Mesendoderm (in vitro differentiated cells): Measurements from ENCODE around the gene ZIK1. TPM values are rescaled to one million over a fixed set of nuclear protein-coding genes. Genes with fewer than 3 reads are reported as not detected.

Source experiments
- DNase-seq: peaks from one replicate; pipeline ENCODE4 v3.0.0; 2013
- H2AK5ac ChIP-seq: 2 replicates; pipeline ENCODE4 v1.6.1; 2013; ENCODE audit warnings: low read length, inconsistent platforms
- H2BK120ac ChIP-seq: 2 replicates; pipeline ENCODE4 v1.6.1; 2013; ENCODE audit warnings: low read depth, mild to moderate bottlenecking, low read length, moderate library complexity, mixed read lengths
- H2BK15ac ChIP-seq: replicated peaks from 2 replicates; pipeline ENCODE4 v1.6.1; 2013; ENCODE audit warnings: low read depth, mild to moderate bottlenecking, moderate library complexity
- H2BK5ac ChIP-seq: 2 replicates; pipeline ENCODE4 v1.6.1; 2013; ENCODE audit warnings: low read length, inconsistent platforms
- H3K18ac ChIP-seq: 2 replicates; pipeline ENCODE4 v1.6.1; 2013; ENCODE audit warnings: mild to moderate bottlenecking, low read length, mixed read lengths
- H3K23ac ChIP-seq: one replicate; pipeline ENCODE4 v1.6.1; 2013; ENCODE audit warnings: low read length
- H3K27ac ChIP-seq: 2 replicates; pipeline ENCODE4 v1.5.1; 2013; ENCODE audit warnings: low read depth, mild to moderate bottlenecking, inconsistent platforms, low read length, moderate library complexity
- H3K27me3 ChIP-seq: 2 replicates; pipeline ENCODE4 v1.6.1; 2013; ENCODE audit warnings: low read length, control low read depth, mild to moderate bottlenecking, inconsistent platforms; ENCODE audit not compliant: insufficient read depth, poor library complexity
- H3K36me3 ChIP-seq: 2 replicates; pipeline ENCODE4 v1.6.1; 2013; ENCODE audit warnings: low read length, inconsistent platforms; ENCODE audit not compliant: control insufficient read depth, insufficient read depth
- H3K4ac ChIP-seq: one replicate; pipeline ENCODE4 v1.6.1; 2013; ENCODE audit warnings: low read depth, mild to moderate bottlenecking, low read length, moderate library complexity
- H3K4me1 ChIP-seq: 2 replicates; pipeline ENCODE4 v1.6.1; 2013; ENCODE audit warnings: low read depth, low read length, inconsistent platforms; ENCODE audit not compliant: control insufficient read depth
- H3K4me2 ChIP-seq: 2 replicates; pipeline ENCODE4 v1.6.1; 2013; ENCODE audit warnings: low read length
- H3K4me3 ChIP-seq: 2 replicates; pipeline ENCODE4 v1.5.1; 2013; ENCODE audit warnings: mild to moderate bottlenecking, low read length
- H3K56ac ChIP-seq: one replicate; pipeline ENCODE4 v1.6.1; 2013; ENCODE audit warnings: low read length
- H3K79me1 ChIP-seq: 2 replicates; pipeline ENCODE4 v1.6.1; 2013; ENCODE audit warnings: low read length, inconsistent platforms
- H3K79me2 ChIP-seq: 2 replicates; pipeline ENCODE4 v1.6.1; 2013; ENCODE audit warnings: mild to moderate bottlenecking, low read length; ENCODE audit not compliant: control insufficient read depth, insufficient read depth
- H3K9ac ChIP-seq: 2 replicates; pipeline ENCODE4 v1.6.1; 2013; ENCODE audit warnings: low read length, inconsistent platforms
- H4K5ac ChIP-seq: one replicate; pipeline ENCODE4 v1.6.1; 2013; ENCODE audit warnings: low read length
- H4K8ac ChIP-seq: one replicate; pipeline ENCODE4 v1.6.1; 2013; ENCODE audit warnings: low read depth, mild to moderate bottlenecking, control low read depth, low read length, moderate library complexity
- WGBS: extraction: QIAGEN DNeasy Blood & Tissue Kit; methylation state at CpG from one replicate; pipeline ENCODE4 v1.1.7; 2013; ENCODE audit warnings: low lambda C conversion rate, missing lambda C conversion rate; ENCODE audit not compliant: insufficient coverage; ENCODE audit errors: extremely low coverage; 5-methylcytosine and 5-hydroxymethylcytosine counted together
- polyA plus RNA-seq, 2 experiments: library from polyadenylated mRNA; stranded (reverse); fragments of 200-250 nt; gene quantifications; one replicate each; pipeline ENCODE4 v1.2.3, GENCODE V29; 2013

ZIK1 gene
- 26.0 TPM for polyA plus RNA-seq (2013, experiment 1 of 2)
- polyA plus RNA-seq (2013, experiment 2 of 2) = 25.9 TPM

GRCh38 chr19:57583521-57584416 is at the start of gene ZIK1:
ZIK1 (plus strand) TSS chr19:57584145; CDS start chr19:57584357, 212 bp downstream.
- peak within 1 kb of the TSS; percentile 28 for H3K18ac ChIP-seq
- H3K27ac ChIP-seq = peak within 1 kb of the TSS; percentile 61
- H2BK5ac ChIP-seq = no peak within 1 kb of the TSS
- H4K8ac ChIP-seq = no peak within 1 kb of the TSS
- DNase-seq = peak; percentile 99
- H3K4me1 ChIP-seq = no peaks in the 10 kb centered on the region
- H3K4me3 ChIP-seq = peak within 1 kb of the TSS; percentile 79
- peak within 1 kb of the TSS; percentile 75 for H3K23ac ChIP-seq
- peak within 1 kb of the TSS; percentile 75 for H3K4ac ChIP-seq
- H3K56ac ChIP-seq = peak within 1 kb of the TSS; percentile 95
- H2AK5ac ChIP-seq = no peak within 1 kb of the TSS
- H2BK120ac ChIP-seq = no peak within 1 kb of the TSS
- peak within 1 kb of the TSS; percentile 83 for H3K9ac ChIP-seq
- peaks cover 3% of the 10 kb centered on the region for H3K36me3 ChIP-seq
- no peaks in the 10 kb centered on the region for H3K27me3 ChIP-seq
- no peak within 1 kb of the TSS for H4K5ac ChIP-seq
- H2BK15ac ChIP-seq = no peak within 1 kb of the TSS
- peak within 1 kb of the TSS; percentile 86 for H3K4me2 ChIP-seq
- H3K79me2 ChIP-seq = peaks cover 12% of the 10 kb centered on the region
- WGBS = no CpG with 5 or more reads among the region's 76 CpGs
- H3K79me1 ChIP-seq = peaks cover 23% of the 10 kb centered on the region

DNA sequence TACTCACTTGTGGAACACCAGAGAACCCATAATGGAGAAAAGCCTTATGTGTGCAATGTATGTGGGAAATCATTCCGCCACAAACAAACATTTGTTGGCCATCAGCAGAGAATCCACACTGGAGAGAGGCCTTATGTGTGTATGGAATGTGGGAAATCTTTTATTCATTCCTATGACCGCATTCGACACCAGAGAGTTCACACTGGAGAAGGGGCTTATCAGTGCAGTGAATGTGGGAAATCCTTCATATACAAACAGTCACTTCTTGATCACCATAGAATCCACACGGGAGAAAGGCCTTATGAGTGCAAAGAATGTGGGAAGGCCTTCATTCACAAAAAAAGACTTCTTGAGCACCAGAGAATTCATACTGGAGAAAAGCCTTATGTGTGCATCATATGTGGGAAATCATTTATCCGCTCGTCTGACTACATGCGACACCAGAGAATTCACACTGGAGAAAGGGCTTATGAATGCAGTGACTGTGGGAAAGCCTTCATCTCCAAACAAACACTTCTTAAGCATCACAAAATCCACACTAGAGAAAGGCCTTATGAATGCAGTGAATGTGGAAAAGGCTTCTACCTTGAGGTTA is 45.9 kb upstream of the ZIK1 start:
- Histone ChIP-seq H2AK5ac (no peak overlapping the region), H3K79me2 (peaks cover 3% of the 10 kb centered on the region), H3K27ac (no peak overlapping the region), H2BK5ac (no peak overlapping the region), H3K4me3 (peak overlapping the region; percentile 13), H3K4me1 (no peaks in the 10 kb centered on the region), H2BK120ac (no peak overlapping the region), H3K23ac (no peak overlapping the region), H3K9ac (no peak overlapping the region), H3K27me3 (no peaks in the 10 kb centered on the region), H3K18ac (no peak overlapping the region), H4K8ac (no peak overlapping the region), H3K56ac (no peak overlapping the region), H4K5ac (no peak overlapping the region), H3K4me2 (no peak overlapping the region), H2BK15ac (no peak overlapping the region), H3K4ac (no peak overlapping the region), H3K36me3 (peaks cover 39% of the 10 kb centered on the region), H3K79me1 (peaks cover 6% of the 10 kb centered on the region)
- DNase-seq = peak; percentile 21
- no CpG with 5 or more reads among the region's 7 CpGs for WGBS

DNA sequence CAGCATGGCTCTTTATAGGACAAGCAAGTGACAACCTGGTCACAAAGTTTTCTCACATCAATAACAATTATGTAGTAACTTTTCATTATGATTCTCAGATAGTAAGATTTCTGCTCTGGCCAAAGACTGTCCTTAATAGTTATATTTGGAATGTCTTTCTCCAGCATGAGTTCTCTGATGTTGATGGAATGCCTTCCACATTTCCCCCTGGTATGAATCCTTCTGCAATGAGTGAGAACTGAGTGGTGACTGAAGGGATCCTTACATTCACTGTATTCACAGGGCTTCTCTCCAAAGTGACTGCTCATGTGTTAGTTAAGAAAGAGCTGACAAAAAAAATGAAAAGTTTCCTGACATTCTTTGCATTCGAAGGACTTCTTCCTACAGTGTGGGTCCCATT is 37.4 kb upstream of the ZIK1 start:
- Histone ChIP-seq H4K5ac (no peak overlapping the region), H3K9ac (no peak overlapping the region), H3K27ac (no peak overlapping the region), H3K56ac (no peak overlapping the region), H3K79me2 (no peaks in the 10 kb centered on the region), H3K4me1 (no peaks in the 10 kb centered on the region), H2BK5ac (no peak overlapping the region), H3K27me3 (no peaks in the 10 kb centered on the region), H2AK5ac (no peak overlapping the region), H3K36me3 (peaks cover 24% of the 10 kb centered on the region), H3K4me3 (peak overlapping the region; percentile 20), H3K4me2 (no peak overlapping the region), H2BK15ac (no peak overlapping the region), H3K23ac (no peak overlapping the region), H3K79me1 (no peaks in the 10 kb centered on the region), H3K18ac (no peak overlapping the region), H4K8ac (no peak overlapping the region), H3K4ac (no peak overlapping the region), H2BK120ac (no peak overlapping the region)
- no peak for DNase-seq
- no CpG with 5 or more reads among the region's 1 CpG for whole genome bisulfite sequencing

DNA sequence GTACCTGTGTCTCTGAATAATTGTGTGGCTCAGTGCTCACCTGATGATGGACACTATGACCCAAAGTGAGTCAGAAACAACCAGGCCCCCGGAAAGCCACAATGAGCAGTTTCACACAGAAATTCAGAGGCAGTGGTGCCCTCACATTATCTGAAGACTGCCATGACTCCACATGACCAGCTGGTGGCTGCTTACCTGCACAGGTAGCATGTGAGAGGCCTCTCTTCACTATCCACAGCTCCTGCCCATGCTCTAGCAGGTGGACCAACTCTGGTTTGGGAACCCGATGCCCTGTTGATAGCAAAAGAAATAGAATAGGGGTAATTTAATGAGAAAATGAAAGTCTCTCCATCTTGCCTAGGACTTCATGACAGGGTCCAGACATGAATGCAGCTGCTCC is 31.5 kb upstream of the ZIK1 start:
- WGBS = no CpG with 5 or more reads among the region's 2 CpGs
- DNase-seq = no peak
- no peak overlapping the region for H3K27ac ChIP-seq

GRCh38 chr19:57557659-57558058 is 26.3 kb upstream of the ZIK1 start:
- Histone ChIP-seq H3K4me3 (no peak overlapping the region), H3K56ac (no peak overlapping the region), H2BK5ac (no peak overlapping the region), H2BK120ac (no peak overlapping the region), H2AK5ac (no peak overlapping the region), H3K18ac (no peak overlapping the region), H3K79me1 (peaks cover 12% of the 10 kb centered on the region), H3K4ac (no peak overlapping the region), H3K4me2 (no peak overlapping the region), H3K79me2 (peaks cover 7% of the 10 kb centered on the region), H3K36me3 (no peaks in the 10 kb centered on the region), H4K8ac (no peak overlapping the region), H3K27ac (no peak overlapping the region), H3K4me1 (peaks cover 4% of the 10 kb centered on the region), H2BK15ac (no peak overlapping the region), H3K23ac (no peak overlapping the region), H4K5ac (no peak overlapping the region), H3K9ac (no peak overlapping the region), H3K27me3 (no peaks in the 10 kb centered on the region)
- WGBS = no CpG with 5 or more reads among the region's 5 CpGs
- DNase-seq = no peak

More for the DNA sequence above, 31.5 kb upstream of the ZIK1 start:
- Histone ChIP-seq H3K4me1 (no peaks in the 10 kb centered on the region), H3K18ac (no peak overlapping the region), H3K4me2 (no peak overlapping the region), H3K36me3 (peaks cover 8% of the 10 kb centered on the region), H2BK120ac (no peak overlapping the region), H3K27me3 (no peaks in the 10 kb centered on the region), H3K9ac (no peak overlapping the region), H2BK5ac (no peak overlapping the region), H3K79me1 (no peaks in the 10 kb centered on the region), H2AK5ac (no peak overlapping the region), H4K8ac (no peak overlapping the region), H3K56ac (no peak overlapping the region), H3K23ac (no peak overlapping the region), H4K5ac (no peak overlapping the region), H3K79me2 (no peaks in the 10 kb centered on the region), H3K4ac (no peak overlapping the region), H2BK15ac (no peak overlapping the region), H3K4me3 (no peak overlapping the region)
